ENCODE measurements around the gene RAD51AP2. TPM values are rescaled to one million over a fixed set of nuclear protein-coding genes. Genes with fewer than 3 reads are reported as not detected.

RAD51AP2 gene
- total and polyA plus RNA-seq, 4 donors = 0.46 TPM; not detected in 3

- TF ChIP-seq CTCF (IDR thresholded peaks at IDR 0.05; ENCODE audit: control extremely low read depth, extremely low read depth) = no peak
- WGBS, 2 donors = 74 to 75% methylated on average over 1 of the region's 1 CpG
- H3K27ac ChIP-seq (ENCODE audit: low read depth in 1 of 2, low read length in 1 of 2) = no peak overlapping the region
- no peak overlapping the region for H3K4me3 ChIP-seq
- no peaks in the 10 kb centered on the region for H3K9me3 ChIP-seq (ENCODE audit: control insufficient read depth in 4 of 4, insufficient read depth in 3 of 4, low read length in 3 of 4)
- no peaks in the 10 kb centered on the region for H3K36me3 ChIP-seq (ENCODE audit: control insufficient read depth in 4 of 4, insufficient read depth in 4 of 4, low read length in 4 of 4)
- no peak for DNase-seq
- H3K4me1 ChIP-seq (ENCODE audit: control insufficient read depth in 5 of 5, insufficient read depth in 5 of 5, low read length in 5 of 5) = no peaks in the 10 kb centered on the region
- no peaks in the 10 kb centered on the region for H3K27me3 ChIP-seq (ENCODE audit: control insufficient read depth in 3 of 3, insufficient read depth in 3 of 3, low read length in 2 of 3)
- no peak for ATAC-seq (ENCODE audit: insufficient read depth, low FRiP score)
- no peak overlapping the region for H3K9ac ChIP-seq (ENCODE audit: insufficient read depth in 1 of 2, low read length in 2 of 2)
These were observed 34.7 kb downstream of the RAD51AP2 start for GRCh38 chr2:17483496-17483895.

- no peaks in the 10 kb centered on the region for H3K4me1 ChIP-seq (ENCODE audit: control insufficient read depth in 5 of 5, insufficient read depth in 5 of 5, low read length in 5 of 5)
- no peaks in the 10 kb centered on the region for H3K36me3 ChIP-seq (ENCODE audit: control insufficient read depth in 4 of 4, insufficient read depth in 4 of 4, low read length in 4 of 4)
- 88 to 95% methylated on average over 2 of the region's 2 CpGs for WGBS, 2 donors
- H3K9ac ChIP-seq (ENCODE audit: insufficient read depth in 1 of 2, low read length in 2 of 2) = no peak overlapping the region
- no peak overlapping the region for H3K27ac ChIP-seq (ENCODE audit: low read depth in 1 of 2, low read length in 1 of 2)
- no peaks in the 10 kb centered on the region for H3K27me3 ChIP-seq (ENCODE audit: control insufficient read depth in 3 of 3, insufficient read depth in 3 of 3, low read length in 2 of 3)
- DNase-seq (no peak), ATAC-seq (ENCODE audit: insufficient read depth, low FRiP score) (no peak)
- H3K9me3 ChIP-seq (ENCODE audit: control insufficient read depth in 4 of 4, insufficient read depth in 3 of 4, low read length in 3 of 4) = no peaks in the 10 kb centered on the region
- no peak for TF ChIP-seq CTCF (IDR thresholded peaks at IDR 0.05; ENCODE audit: control extremely low read depth, extremely low read depth)
- no peak overlapping the region for H3K4me3 ChIP-seq
These were observed 35.6 kb downstream of the RAD51AP2 start for GRCh38 chr2:17482651-17483050.

- no peak for TF ChIP-seq CTCF (IDR thresholded peaks at IDR 0.05; ENCODE audit: control extremely low read depth, extremely low read depth)
- no peak overlapping the region for H3K27ac ChIP-seq (ENCODE audit: low read depth in 1 of 2, low read length in 1 of 2)
- no peaks in the 10 kb centered on the region for H3K36me3 ChIP-seq (ENCODE audit: control insufficient read depth in 4 of 4, insufficient read depth in 4 of 4, low read length in 4 of 4)
- no peaks in the 10 kb centered on the region for H3K27me3 ChIP-seq (ENCODE audit: control insufficient read depth in 3 of 3, insufficient read depth in 3 of 3, low read length in 2 of 3)
- H3K9me3 ChIP-seq (ENCODE audit: control insufficient read depth in 4 of 4, insufficient read depth in 3 of 4, low read length in 3 of 4) = no peaks in the 10 kb centered on the region
- ATAC-seq (ENCODE audit: insufficient read depth, low FRiP score) (no peak), DNase-seq (no peak)
- WGBS, 2 donors = 91 to 97% methylated on average over 2 of the region's 2 CpGs
- H3K4me3 ChIP-seq = no peak overlapping the region
- peaks cover 0 to 3% (median 0%) of the 10 kb centered on the region in 5 donors for H3K4me1 ChIP-seq (ENCODE audit: control insufficient read depth in 5 of 5, insufficient read depth in 5 of 5, low read length in 5 of 5)
- H3K9ac ChIP-seq (ENCODE audit: insufficient read depth in 1 of 2, low read length in 2 of 2) = no peak overlapping the region
These were observed 38.4 kb downstream of the RAD51AP2 start for GRCh38 chr2:17479875-17480274.

- ATAC-seq (ENCODE audit: insufficient read depth, low FRiP score) (no peak), DNase-seq (peak in 1 of 3 donors; percentile 2)
- no peak for TF ChIP-seq CTCF (IDR thresholded peaks at IDR 0.05; ENCODE audit: control extremely low read depth, extremely low read depth)
- 70 to 75% methylated on average over 2 of the region's 2 CpGs for WGBS, 2 donors
- Histone ChIP-seq H3K9me3 (ENCODE audit: control insufficient read depth in 4 of 4, insufficient read depth in 3 of 4, low read length in 3 of 4) (no peaks in the 10 kb centered on the region), H3K9ac (ENCODE audit: insufficient read depth in 1 of 2, low read length in 2 of 2) (no peak overlapping the region), H3K27ac (ENCODE audit: low read depth in 1 of 2, low read length in 1 of 2) (no peak overlapping the region), H3K4me1 (ENCODE audit: control insufficient read depth in 5 of 5, insufficient read depth in 5 of 5, low read length in 5 of 5) (peaks cover 0 to 3% (median 0%) of the 10 kb centered on the region in 5 donors), H3K27me3 (ENCODE audit: control insufficient read depth in 3 of 3, insufficient read depth in 3 of 3, low read length in 2 of 3) (no peaks in the 10 kb centered on the region), H3K36me3 (ENCODE audit: control insufficient read depth in 4 of 4, insufficient read depth in 4 of 4, low read length in 4 of 4) (no peaks in the 10 kb centered on the region), H3K4me3 (no peak overlapping the region)
These were observed 41.4 kb downstream of the RAD51AP2 start for GRCh38 chr2:17476830-17477229.
